Measurements from ENCODE around the gene TMPRSS7. TPM values are rescaled to one million over a fixed set of nuclear protein-coding genes. Genes with fewer than 3 reads are reported as not detected.

The TMPRSS7 gene
- total RNA-seq, 8 experiments from 2014 or later: 0.17 to 2.1 (median 0.20) TPM; not detected in 5

DNA sequence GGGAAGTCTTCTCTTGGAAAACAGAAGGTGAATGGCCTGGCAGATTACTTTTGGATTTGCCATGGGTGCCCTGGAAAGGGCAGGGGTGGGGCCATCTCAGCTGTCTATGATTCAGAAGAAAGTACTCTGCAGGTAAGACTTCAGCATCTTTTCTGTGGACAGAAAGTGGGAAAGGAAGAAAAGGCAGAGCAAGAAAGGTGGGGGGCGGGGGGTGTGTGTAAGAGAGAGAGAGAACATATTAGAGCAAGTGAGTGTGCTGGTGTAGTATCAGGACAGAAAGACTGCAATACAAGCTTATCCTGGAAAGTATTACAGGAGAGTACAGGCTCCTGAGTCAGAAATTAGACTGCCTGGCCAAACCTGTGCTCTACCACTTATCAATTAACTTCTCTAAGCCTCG, 30.3 kb upstream of the TMPRSS7 start:
- H3K4me3 ChIP-seq: no peak overlapping the region
- peaks cover 37 to 40% of the 10 kb centered on the region in 2 donors for H3K4me1 ChIP-seq (replicated peaks in 1 of 2)
- H3K27ac ChIP-seq: no peak overlapping the region
- 43 to 100% (median 75%) methylated on average over 1 to 2 of the region's 2 CpGs for WGBS, 10 experiments
- in situ Hi-C loops (cut with MboI; ENCODE audit: low pct_unique_long_range_greater_than_20kb in 2 of 9, low sequenced_read_pairs in 9 of 9, unreplicated experiment in 9 of 9): no loop called here
- no peak for ATAC-seq (replicated peaks in 6 of 8)

- in situ Hi-C loops (cut with MboI; ENCODE audit: low pct_unique_long_range_greater_than_20kb in 2 of 9, low sequenced_read_pairs in 9 of 9, unreplicated experiment in 9 of 9): no loop called here
These were observed 29.9 kb upstream of the TMPRSS7 start for GRCh38 chr3:112004669-112005068.

GRCh38 chr3:112005091-112005672, 29.4 kb upstream of the TMPRSS7 start:
- Histone ChIP-seq H3K4me1 (replicated peaks in 1 of 2) (peaks cover 39 to 42% of the 10 kb centered on the region in 2 donors), H3K4me3 (no peak overlapping the region), H3K27ac (no peak overlapping the region)
- in situ Hi-C loops (cut with MboI; ENCODE audit: low pct_unique_long_range_greater_than_20kb in 2 of 9, low sequenced_read_pairs in 9 of 9, unreplicated experiment in 9 of 9): no loop called here
- WGBS, 10 experiments: 5 to 100% (median 66%) methylated on average over 1 to 4 of the region's 4 CpGs; no CpG with 5 or more reads in 3 of the 10 experiments
- peak in 2 of 8 experiments; percentile 3 to 41 for ATAC-seq (replicated peaks in 6 of 8)

More at GRCh38 chr3:112004669-112005068, 29.9 kb upstream of the TMPRSS7 start:
- H3K4me1 ChIP-seq (replicated peaks in 1 of 2): peaks cover 37 to 40% of the 10 kb centered on the region in 2 donors
- ATAC-seq (replicated peaks in 6 of 8): no peak
- WGBS, 10 experiments: 53 to 100% (median 73%) methylated on average over 1 to 2 of the region's 2 CpGs; no CpG with 5 or more reads in 4 of the 10 experiments
- H3K27ac ChIP-seq: no peak overlapping the region
- no peak overlapping the region for H3K4me3 ChIP-seq

DNA sequence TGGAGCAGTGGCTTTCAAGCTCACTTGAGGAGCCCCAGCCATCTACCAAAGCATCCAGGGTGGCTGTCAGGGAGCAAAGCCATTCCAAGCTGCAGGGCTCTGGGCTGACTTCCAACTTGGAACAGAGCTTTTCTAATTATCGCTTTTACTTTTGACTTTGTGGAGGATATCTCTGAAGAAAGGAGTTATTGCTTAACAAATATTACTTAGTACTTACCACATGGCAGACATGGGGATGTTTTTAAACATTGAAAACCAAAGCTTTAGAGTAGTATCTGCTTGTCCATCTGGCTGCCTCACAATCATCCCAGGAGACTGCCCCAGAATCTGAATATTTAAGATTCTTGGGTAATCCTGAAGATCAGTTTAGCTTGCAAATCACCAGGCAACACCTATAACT, 26.9 kb upstream of the TMPRSS7 start:
- in situ Hi-C loops (cut with MboI; ENCODE audit: low pct_unique_long_range_greater_than_20kb in 2 of 9, low sequenced_read_pairs in 9 of 9, unreplicated experiment in 9 of 9): no loop called here
- ATAC-seq (replicated peaks in 6 of 8): peak in 3 of 8 experiments; percentile 77 to 93 (median 90)
- Histone ChIP-seq H3K4me1 (replicated peaks in 1 of 2) (peaks cover 24 to 35% of the 10 kb centered on the region in 2 donors), H3K27ac (no peak overlapping the region), H3K4me3 (no peak overlapping the region)
- 0 to 100% (median 83%) methylated on average over 1 of the region's 1 CpG; no CpG with 5 or more reads in 3 of the 10 experiments for WGBS, 10 experiments

- WGBS, 10 experiments: 90 to 100% (median 96%) methylated on average over 1 to 2 of the region's 2 CpGs; no CpG with 5 or more reads in 2 of the 10 experiments
- in situ Hi-C loops (cut with MboI; ENCODE audit: low pct_unique_long_range_greater_than_20kb in 2 of 9, low sequenced_read_pairs in 9 of 9, unreplicated experiment in 9 of 9): no loop called here
- no peak for ATAC-seq (replicated peaks in 6 of 8)
- peaks cover 13 to 17% of the 10 kb centered on the region in 2 donors for H3K4me1 ChIP-seq (replicated peaks in 1 of 2)
- H3K27ac ChIP-seq: no peak overlapping the region
- H3K4me3 ChIP-seq: no peak overlapping the region
These were observed 24.9 kb upstream of the TMPRSS7 start for GRCh38 chr3:112009670-112010069.

DNA sequence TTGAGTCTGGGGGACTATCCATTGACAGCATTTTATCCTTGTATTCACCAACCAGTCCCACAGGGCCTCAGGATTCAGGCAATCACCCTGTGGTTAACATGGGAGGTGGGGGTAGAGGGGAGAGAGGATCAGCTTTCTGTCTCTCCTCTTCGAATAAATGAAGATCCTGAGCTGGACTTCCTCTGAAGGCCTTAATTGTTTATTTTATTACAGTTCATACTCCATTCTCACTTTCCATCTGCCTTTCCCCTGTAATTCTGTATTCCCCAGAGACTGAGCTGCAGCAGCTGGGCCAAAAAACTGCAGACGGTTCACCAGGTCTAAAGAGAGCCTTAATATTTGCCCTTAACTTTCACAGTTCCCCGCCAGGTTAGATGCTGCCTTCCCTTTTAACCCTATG, 23.9 kb upstream of the TMPRSS7 start:
- Histone ChIP-seq H3K4me1 (replicated peaks in 1 of 2) (peaks cover 11 to 13% of the 10 kb centered on the region in 2 donors), H3K27ac (no peak overlapping the region), H3K4me3 (no peak overlapping the region)
- 20 to 100% (median 79%) methylated on average over 1 to 3 of the region's 3 CpGs; no CpG with 5 or more reads in 1 of the 10 experiments for WGBS, 10 experiments
- in situ Hi-C loops (cut with MboI; ENCODE audit: low pct_unique_long_range_greater_than_20kb in 2 of 9, low sequenced_read_pairs in 9 of 9, unreplicated experiment in 9 of 9): no loop called here
- no peak for ATAC-seq (replicated peaks in 6 of 8)

DNA sequence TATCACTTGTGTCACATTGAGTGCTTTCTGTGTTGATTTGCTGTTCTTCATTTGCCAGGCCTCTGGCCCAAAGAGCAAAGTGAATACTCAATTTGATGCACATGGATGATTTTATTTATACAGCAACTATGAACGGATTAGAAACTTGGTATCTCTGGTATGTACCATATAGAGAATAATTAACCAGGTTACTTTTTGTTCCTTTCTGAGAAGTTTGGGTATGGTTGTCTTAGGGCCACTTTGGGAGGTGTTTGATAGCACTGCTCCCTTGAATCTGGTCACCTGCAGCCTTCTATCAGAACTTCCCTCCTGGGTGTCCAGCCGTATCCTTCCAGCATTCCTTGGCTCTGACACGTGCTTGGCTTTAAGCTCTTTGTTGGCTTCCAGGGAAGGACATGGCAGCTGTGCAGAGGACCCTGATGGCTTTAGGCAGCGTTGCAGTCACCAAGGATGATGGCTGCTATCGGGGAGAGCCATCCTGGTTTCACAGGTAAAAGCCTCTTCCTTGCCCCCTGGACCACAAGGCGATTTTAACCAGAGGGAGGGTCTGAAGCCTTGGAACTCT, 23.1 kb upstream of the TMPRSS7 start:
- in situ Hi-C loops (cut with MboI; ENCODE audit: low pct_unique_long_range_greater_than_20kb in 2 of 9, low sequenced_read_pairs in 9 of 9, unreplicated experiment in 9 of 9): no loop called here
- H3K27ac ChIP-seq: no peak overlapping the region
- ATAC-seq (replicated peaks in 6 of 8): no peak
- peaks cover 13 to 19% of the 10 kb centered on the region in 2 donors for H3K4me1 ChIP-seq (replicated peaks in 1 of 2)
- WGBS, 10 experiments: 71 to 100% (median 91%) methylated on average over 1 to 4 of the region's 6 CpGs; no CpG with 5 or more reads in 2 of the 10 experiments
- H3K4me3 ChIP-seq: no peak overlapping the region

DNA sequence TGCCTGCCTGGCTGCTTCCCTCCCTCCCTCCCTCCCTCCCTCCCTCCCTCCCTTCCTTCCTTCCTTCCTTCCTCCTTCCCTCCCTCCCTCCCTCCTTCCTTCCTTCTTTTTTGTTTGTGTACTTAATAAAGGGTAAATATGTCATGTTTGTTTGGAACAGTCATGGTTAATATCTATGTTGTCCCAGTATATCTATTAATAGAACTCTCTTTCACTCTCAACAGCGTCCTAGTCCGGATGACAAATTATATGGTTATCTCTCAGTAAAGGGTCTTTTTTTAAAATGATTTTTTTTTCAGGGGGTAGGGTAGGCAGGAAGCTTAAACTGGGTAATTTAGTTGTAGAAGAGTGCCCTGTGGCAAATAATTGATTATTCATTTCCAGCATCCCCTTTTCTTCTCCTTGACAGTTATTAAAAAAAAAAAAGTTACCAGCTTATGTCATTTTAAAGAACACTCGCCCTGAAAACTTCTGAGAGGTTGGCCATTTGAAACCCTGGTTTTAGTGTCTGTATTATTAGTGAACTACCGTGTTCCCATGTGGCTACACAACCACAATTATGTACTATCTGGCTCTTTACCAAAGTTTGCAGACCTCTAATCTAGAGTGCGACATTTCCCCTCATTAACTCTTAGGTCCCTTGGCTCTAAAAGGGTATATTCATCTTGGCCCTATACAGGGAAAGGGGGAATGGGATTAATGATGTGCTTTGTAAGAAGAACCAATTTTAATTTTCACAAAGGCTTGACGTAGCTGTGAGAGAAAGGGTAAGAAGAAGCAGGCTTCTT, 22.1 kb upstream of the TMPRSS7 start:
- peaks cover 13 to 24% of the 10 kb centered on the region in 2 donors for H3K4me1 ChIP-seq (replicated peaks in 1 of 2)
- no peak overlapping the region for H3K27ac ChIP-seq
- no peak overlapping the region for H3K4me3 ChIP-seq
- in situ Hi-C loops (cut with MboI; ENCODE audit: low pct_unique_long_range_greater_than_20kb in 2 of 9, low sequenced_read_pairs in 9 of 9, unreplicated experiment in 9 of 9): no loop called here
- WGBS, 10 experiments: 25 to 100% (median 89%) methylated on average over 1 to 6 of the region's 6 CpGs; no CpG with 5 or more reads in 1 of the 10 experiments
- no peak for ATAC-seq (replicated peaks in 6 of 8)

DNA sequence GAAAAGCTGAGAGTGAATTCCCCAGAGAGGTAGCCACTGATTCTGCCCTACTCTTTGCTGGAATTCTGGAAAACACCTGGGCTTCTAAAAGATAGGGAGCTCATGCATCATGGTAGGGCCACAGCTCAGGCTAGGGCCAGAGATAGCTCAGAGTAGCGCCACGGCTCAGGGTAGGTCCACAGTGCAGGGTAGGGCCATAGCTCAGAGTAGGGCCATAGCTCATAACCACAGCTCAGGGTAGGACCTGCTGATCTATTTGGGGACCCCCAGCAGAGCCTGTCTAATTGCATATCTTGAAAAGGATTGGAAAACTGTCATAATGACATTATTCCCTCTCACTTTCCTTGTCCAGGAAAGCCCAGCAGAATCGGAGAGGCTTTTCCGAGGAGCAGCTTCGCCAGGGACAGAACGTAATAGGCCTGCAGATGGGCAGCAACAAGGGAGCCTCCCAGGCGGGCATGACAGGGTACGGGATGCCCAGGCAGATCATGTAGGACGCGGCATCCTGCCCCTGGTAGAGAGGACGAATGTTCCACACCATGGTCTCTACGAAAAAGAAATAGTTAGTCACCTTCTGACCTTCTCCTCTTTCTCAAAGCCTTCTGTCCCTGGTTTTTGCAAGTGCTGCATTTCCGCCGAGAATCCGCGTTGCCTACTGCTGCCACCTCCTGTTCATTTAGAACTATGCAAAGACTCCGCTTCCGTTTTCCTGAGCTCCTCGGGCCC, 21.3 kb upstream of the TMPRSS7 start:
- Histone ChIP-seq H3K4me1 (replicated peaks in 1 of 2) (peaks cover 13 to 24% of the 10 kb centered on the region in 2 donors), H3K27ac (no peak overlapping the region), H3K4me3 (no peak overlapping the region)
- in situ Hi-C loops (cut with MboI; ENCODE audit: low pct_unique_long_range_greater_than_20kb in 2 of 9, low sequenced_read_pairs in 9 of 9, unreplicated experiment in 9 of 9): no loop called here
- 5 to 61% (median 18%) methylated on average over 3 to 16 of the region's 19 CpGs; no CpG with 5 or more reads in 2 of the 10 experiments for WGBS, 10 experiments
- peak; percentile 71 to 93 (median 80) for ATAC-seq (replicated peaks in 6 of 8)

DNA sequence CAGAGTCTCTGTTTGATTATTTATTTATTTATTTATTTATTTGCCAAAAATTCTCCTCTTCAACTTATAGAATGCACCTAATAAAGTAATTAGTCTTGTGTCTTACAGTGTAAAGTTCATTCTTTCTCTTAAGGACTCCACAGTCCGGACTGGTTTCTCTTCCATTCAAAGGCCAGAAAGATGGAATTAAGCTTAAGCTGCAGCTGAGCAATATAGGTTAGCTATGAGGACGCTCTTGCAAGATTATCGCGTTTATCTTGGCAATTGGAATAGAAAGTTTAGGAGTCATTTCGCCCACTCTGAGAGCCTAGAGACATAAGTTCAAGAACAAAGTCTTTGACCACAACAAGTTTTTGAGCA, 20.8 kb upstream of the TMPRSS7 start:
- Histone ChIP-seq H3K4me3 (no peak overlapping the region), H3K4me1 (replicated peaks in 1 of 2) (peaks cover 13 to 24% of the 10 kb centered on the region in 2 donors), H3K27ac (no peak overlapping the region)
- WGBS, 10 experiments: 49 to 100% (median 76%) methylated on average over 1 to 5 of the region's 5 CpGs; no CpG with 5 or more reads in 2 of the 10 experiments
- ATAC-seq (replicated peaks in 6 of 8): peak in 2 of 8 experiments; percentile 15 to 29
- in situ Hi-C loops (cut with MboI; ENCODE audit: low pct_unique_long_range_greater_than_20kb in 2 of 9, low sequenced_read_pairs in 9 of 9, unreplicated experiment in 9 of 9): no loop called here

DNA sequence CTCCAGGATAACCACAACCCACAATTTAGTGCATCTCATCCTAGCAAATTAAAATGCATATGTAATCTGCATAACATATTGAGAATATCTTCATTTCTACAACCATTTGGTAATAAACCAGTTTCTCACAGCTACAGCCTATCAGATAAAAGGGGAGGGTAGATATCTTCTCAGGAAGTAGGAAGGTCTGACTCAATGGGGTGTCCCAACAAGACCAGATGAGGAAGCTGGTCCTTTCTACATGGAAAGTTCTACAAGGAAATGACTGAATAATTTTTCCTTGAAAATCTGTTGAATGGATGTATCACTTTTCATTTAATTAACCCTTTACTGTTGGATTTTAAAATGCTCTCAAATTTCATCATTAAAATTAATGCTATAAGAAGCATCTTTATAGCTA, 17.4 kb upstream of the TMPRSS7 start:
- ATAC-seq (replicated peaks in 6 of 8): no peak
- Histone ChIP-seq H3K4me3 (no peak overlapping the region), H3K4me1 (replicated peaks in 1 of 2) (peaks cover 9 to 14% of the 10 kb centered on the region in 2 donors), H3K27ac (no peak overlapping the region)
- in situ Hi-C loops (cut with MboI; ENCODE audit: low pct_unique_long_range_greater_than_20kb in 2 of 9, low sequenced_read_pairs in 9 of 9, unreplicated experiment in 9 of 9): no loop called here

- 93 to 100% (median 100%) methylated on average over 1 to 4 of the region's 4 CpGs; no CpG with 5 or more reads in 5 of the 10 experiments for WGBS, 10 experiments
- peaks cover 5 to 14% of the 10 kb centered on the region in 2 donors for H3K4me1 ChIP-seq (replicated peaks in 1 of 2)
- in situ Hi-C loops (cut with MboI; ENCODE audit: low pct_unique_long_range_greater_than_20kb in 2 of 9, low sequenced_read_pairs in 9 of 9, unreplicated experiment in 9 of 9): no loop called here
- no peak overlapping the region for H3K4me3 ChIP-seq
- no peak overlapping the region for H3K27ac ChIP-seq
- ATAC-seq (replicated peaks in 6 of 8): no peak
These were observed 15.8 kb upstream of the TMPRSS7 start for GRCh38 chr3:112018712-112019111.
